GM18508 (cell line): ENCODE data around the gene SHISA6.

Source experiments
- ATAC-seq: cut with Tn5 transposase; IDR thresholded peaks from one replicate; pipeline ENCODE4 v1.9.1; 2021; ENCODE audit warnings: moderate number of reproducible peaks; ENCODE audit not compliant: insufficient read depth, unreplicated experiment

The SHISA6 gene

DNA sequence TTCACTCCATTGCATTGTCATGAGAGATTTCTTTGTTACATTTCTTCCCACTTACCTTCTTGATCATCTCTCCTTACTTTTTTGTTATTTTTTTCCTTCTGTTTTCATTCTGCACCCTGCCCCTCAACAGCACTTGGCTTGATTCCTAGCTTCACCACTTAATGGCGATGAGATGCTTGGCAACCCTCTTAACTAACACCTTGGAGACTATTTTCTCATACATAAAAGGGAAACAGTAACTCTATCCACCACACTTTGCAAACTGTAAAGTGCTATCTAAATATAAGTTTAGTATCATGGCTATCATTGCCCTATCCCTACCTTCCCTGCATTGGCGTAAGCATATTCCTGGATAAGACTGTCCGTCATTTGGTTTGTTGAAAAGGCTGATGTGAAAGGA is 177.3 kb downstream of the SHISA6 start:
- no peak for ATAC-seq

GRCh38 chr17:11430751-11431150 is 189.7 kb downstream of the SHISA6 start:
- no peak for ATAC-seq

- no peak for ATAC-seq
Measured at GRCh38 chr17:11438673-11439072, 197.7 kb downstream of the SHISA6 start.

- ATAC-seq, result no peak
Measured at GRCh38 chr17:11441004-11441403, 200.0 kb downstream of the SHISA6 start.

- ATAC-seq, result no peak
Measured at GRCh38 chr17:11446316-11446715, 205.3 kb downstream of the SHISA6 start.

GRCh38 chr17:11454096-11454495 is 213.1 kb downstream of the SHISA6 start:
- no peak for ATAC-seq

DNA sequence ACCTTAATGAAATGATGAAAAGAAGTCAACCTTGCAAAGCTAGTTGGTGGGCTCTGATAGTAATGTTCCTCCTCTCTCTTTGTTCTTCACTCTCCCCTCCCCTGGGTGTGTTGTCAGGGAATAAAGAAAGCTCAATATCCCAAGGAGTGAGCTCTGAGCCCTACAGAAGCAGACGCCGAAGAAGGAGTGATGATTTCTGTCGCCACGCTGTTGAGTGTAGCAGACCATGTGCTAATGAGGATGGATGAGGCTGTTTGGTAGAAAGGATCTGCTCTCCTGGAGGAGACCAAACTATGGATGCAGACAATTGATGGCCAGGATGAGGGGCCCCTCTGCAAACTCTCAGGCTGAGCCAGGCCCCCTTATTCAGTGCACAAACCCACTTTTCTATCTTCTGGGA is 217.3 kb downstream of the SHISA6 start:
- ATAC-seq, result no peak

DNA sequence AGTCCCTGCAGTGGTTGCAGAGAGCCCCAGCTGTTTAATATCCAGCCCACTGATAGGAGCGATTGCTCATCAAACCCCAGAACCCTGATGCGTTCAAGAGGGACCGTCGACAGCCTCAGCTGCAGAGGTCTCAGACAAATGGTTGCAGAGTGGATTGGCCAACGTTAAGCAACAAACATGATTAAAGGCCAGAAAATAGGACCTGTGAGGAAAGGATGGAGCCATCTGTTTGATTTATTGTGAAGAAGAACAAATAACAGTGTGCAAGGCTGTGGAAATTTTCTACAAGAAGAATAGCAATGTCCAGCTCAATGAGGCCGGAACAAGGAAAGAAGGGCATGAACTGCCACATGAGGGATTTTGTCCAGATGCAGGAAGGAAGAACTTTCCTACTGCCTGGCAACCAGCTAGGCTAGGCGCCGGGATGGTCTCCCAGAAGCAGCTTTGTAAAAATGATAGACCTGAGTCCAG is 218.9 kb downstream of the SHISA6 start:
- ATAC-seq, result no peak

DNA sequence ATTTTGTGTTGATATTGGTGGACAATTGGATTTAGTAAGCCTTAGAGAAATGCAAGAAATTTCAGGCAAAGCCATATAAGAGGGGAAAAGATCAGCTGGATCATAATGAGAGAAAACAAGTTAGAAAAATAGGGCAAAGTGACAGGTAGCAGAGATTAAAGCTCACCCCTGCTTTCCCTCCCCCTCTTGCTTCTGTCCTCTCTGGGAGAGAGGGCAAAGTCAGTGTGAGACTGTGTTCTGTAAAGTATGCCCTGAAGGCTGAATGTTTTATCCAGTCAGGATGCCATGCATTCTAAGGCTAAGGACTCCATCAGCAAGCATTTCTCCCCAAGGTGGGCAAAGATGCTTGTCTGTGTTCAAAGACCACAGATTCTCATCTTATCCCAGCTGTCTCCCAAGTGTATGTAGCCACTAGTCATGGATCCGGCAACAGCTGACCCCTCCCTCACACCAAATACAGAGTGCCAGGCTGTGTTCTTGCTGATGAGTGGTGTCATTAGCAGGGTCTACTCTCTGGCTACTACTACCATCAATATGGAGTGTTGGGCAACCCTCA is 221.1 kb downstream of the SHISA6 start:
- ATAC-seq, result no peak

- ATAC-seq, result no peak
Measured at GRCh38 chr17:11467639-11468038, 226.6 kb downstream of the SHISA6 start.

GRCh38 chr17:11485336-11486100 is 244.5 kb downstream of the SHISA6 start:
- no peak for ATAC-seq

DNA sequence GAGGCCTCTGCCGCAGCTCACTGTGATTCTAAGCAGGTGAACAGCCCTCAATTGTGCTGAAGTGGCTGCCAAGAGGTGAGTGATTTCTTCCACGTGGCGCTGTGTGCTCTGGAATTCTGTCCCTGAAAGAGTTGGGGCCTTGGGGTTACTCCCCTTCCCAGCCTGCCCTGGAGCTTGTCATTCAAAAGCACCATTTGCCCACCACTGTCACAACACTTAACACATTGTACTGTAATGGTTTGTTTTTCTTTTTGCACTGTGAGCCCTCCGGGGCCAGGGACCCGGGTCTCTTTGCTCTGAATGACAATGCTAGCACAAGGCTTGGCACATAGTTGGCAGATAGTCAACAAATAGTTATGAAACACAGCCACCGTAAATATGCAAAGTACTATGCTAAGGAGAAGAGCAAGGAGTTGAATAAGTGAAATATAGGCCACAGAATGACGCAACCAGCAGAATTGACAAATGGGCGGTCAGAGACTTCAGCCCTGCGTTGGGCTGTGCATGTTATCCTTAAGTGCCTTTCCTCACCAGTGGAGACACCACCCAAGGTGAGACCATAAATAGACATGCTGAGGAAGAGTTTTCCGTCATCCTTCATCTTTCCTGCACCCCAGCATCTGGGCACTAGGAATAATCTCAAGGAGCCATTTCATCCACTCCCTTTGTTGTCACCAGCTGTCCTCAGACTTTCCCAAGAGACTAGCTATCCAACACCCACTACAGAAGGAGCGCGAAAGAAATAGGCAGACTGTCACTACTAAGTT is 245.3 kb downstream of the SHISA6 start:
- no peak for ATAC-seq

GRCh38 chr17:11486868-11487310 is 245.9 kb downstream of the SHISA6 start:
- ATAC-seq, result no peak

GRCh38 chr17:11487469-11487868 is 246.5 kb downstream of the SHISA6 start:
- no peak for ATAC-seq

DNA sequence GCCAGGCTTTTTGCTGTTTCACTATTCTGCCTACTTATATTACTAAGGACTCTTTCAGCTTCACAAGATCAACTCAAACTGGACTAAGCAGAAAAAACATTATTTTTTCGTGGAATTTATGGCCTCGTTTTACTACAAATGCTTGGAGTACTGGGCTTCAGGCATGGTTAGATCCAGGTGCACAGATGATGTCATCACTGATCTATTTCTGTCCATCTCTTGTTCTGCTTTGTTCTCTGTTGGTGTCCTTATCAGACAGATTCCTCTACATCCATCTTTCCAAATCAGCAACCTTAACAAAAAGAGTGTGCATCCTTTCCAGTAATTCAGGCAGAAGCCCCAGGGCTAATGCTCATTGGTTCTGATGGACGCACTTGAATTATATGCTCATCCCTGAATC is 247.4 kb downstream of the SHISA6 start:
- ATAC-seq, result no peak

DNA sequence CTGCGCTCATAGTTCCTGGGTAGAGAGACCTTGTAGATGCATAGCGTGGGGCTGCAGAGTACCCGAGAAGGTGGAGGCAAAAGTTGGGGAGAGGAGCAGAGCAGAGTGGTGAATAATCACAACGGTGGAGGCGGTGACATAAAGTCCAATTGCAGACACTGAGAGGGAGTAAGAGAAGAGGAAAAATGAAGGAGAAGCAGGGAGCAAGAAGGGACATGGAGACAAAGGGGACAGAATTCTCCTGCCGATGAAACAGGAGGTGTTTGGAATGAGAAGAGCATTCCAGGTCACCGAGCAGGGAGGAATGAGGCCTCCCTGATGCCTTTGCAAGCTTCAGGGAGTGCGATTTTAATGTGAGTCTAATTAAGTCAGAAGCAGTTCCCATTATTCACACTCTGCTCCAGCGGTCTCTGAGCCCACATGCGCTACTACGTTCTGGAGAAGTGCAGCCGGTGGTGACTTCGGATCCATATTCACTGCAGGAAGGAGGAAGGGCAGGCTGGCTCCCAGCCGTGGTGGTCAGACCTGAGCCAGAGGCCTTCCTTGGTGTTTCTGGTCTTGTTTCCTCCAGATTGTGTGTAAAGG is 249.2 kb downstream of the SHISA6 start:
- no peak for ATAC-seq

DNA sequence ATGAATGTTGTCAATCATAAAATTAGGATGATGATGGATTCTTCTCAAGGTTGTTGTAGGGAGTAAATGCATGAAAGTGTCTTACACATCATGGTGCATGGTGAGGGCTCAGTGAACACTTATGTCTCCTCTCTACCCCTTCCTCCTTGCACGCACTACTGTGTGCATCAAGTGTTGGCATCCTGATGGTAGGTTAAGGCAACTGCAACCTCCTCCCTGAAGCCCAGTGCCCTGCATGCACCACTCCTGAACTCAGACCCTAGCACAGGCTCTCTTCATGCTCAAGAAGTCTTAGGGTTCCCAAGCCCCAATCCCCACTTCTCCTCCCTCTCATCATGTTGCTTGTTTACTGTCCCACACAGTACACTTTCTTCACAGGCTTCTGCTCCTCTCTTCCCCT is 251.5 kb downstream of the SHISA6 start:
- ATAC-seq, result no peak

GRCh38 chr17:11493936-11494335 is 252.9 kb downstream of the SHISA6 start:
- ATAC-seq, result no peak

DNA sequence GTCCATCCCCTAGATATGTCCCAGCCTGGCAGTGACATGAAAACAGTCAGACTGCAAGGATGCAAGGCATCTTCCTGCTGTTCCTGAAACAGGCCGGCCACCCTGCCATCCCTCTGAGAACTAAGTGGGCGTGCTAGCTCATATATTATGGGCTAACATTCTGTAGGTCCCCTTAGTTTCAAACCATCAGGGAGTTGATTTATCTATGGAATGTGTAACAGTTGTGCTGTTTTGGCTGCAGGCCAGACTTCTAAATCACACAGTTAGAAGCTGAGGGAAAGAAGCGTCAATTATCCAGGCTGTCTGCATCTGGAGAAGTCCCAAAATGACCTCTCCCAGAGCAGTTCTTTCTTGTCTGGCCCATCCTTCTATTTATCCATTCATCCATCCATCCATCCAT is 254.6 kb downstream of the SHISA6 start:
- no peak for ATAC-seq

DNA sequence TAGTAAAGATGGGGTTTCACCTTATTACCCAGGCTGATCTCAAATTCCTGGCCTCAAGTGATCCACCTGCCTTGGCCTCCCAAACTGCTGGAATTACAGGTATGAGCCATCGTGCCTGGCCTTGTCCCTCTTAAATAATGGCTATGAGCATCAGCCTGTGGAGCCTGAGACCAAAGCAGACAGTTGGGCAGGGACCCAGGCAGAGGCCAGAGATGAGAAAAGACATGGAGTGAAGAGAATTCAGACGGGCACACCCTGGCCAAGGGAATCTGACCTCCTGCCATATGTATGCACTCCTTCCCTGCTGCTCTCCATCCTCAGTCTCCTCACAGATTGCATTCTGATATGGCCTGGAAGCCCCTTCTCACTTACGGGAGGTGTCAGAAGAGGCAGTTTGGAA is 258.9 kb downstream of the SHISA6 start:
- ATAC-seq, result no peak
